HepG2 (cell line): ENCODE results near the gene ADAMTS14. TPM values are rescaled to one million over a fixed set of nuclear protein-coding genes. Genes with fewer than 3 reads are reported as not detected.

Source experiments
- ATAC-seq: fragments of 200-7000 bp; cut with Tn5 transposase; 3 replicates; pipeline ENCODE4 v1.9.1; 2020; ENCODE audit warnings: mild to moderate bottlenecking, moderate library complexity
- BruUV-seq: library from RNA; stranded (reverse); fragments of 400-500 nt; replicated peaks from 2 replicates; lab custom pipeline; 2021; lab: Mats Ljungman, UMichigan
- CTCF ChIA-PET: fragments of 300-600 bp; formaldehyde crosslinking; extraction: SDS; loops from one replicate; lab custom pipeline; 2021; ENCODE audit warnings: low total read pairs, inconsistent platforms, low intra/inter-chr PET ratio; lab: Yijun Ruan, JAX
- POLR2A ChIA-PET: fragments of 350-600 bp; sonication (Branson Sonifier 250); formaldehyde crosslinking; loops from one replicate; lab custom pipeline; 2020; ENCODE audit warnings: antibody characterized with exemption, inconsistent platforms; lab: Yijun Ruan, JAX
- DNase-seq: peaks from one replicate; pipeline ENCODE4 v3.0.0-alpha.2; 2015; ENCODE audit warnings: low spot score
- FAIRE-seq: peaks from 3 replicates; lab custom pipeline; 2011; peaks lifted over from hg19 to GRCh38; lab: Jason Lieb, UNC
- H2AFZ ChIP-seq: one replicate; pipeline ENCODE4 v1.6.1; 2011; ENCODE audit warnings: low read length, inconsistent platforms
- H3K27ac ChIP-seq: fragments of 300-600 bp; 3 replicates; pipeline ENCODE4 v1.8.0; 2011; ENCODE audit warnings: mixed run types, mild to moderate bottlenecking, mixed read lengths, low read length, inconsistent platforms; ENCODE audit not compliant: insufficient read depth; ENCODE audit errors: extremely low read length
- H3K27me3 ChIP-seq, 2 experiments: fragments of 200-600 bp in 1 of 2; 2 replicates in 1 of 2; 3 replicates in 1 of 2; pipeline versions ENCODE4 v1.6.0 to v1.8.0; 2011; ENCODE audit warnings: low read length in 2 of 2, mild to moderate bottlenecking in 2 of 2, moderate library complexity in 2 of 2, inconsistent platforms in 1 of 2; ENCODE audit not compliant: insufficient read depth in 2 of 2, control insufficient read depth in 1 of 2
- H3K36me3 ChIP-seq, 2 experiments: fragments of 200-600 bp in 1 of 2; replicated peaks in 1 of 2; 2 replicates in 1 of 2; 3 replicates in 1 of 2; pipeline versions ENCODE4 v1.5.1 to v1.8.0; 2011; ENCODE audit warnings: low read length in 2 of 2, inconsistent platforms in 1 of 2; ENCODE audit not compliant: insufficient read depth in 2 of 2, control insufficient read depth in 1 of 2
- H3K4me1 ChIP-seq: 2 replicates; pipeline ENCODE4 v1.5.1; 2012; ENCODE audit warnings: low read length, inconsistent platforms; ENCODE audit not compliant: insufficient read depth
- H3K4me2 ChIP-seq: 2 replicates; pipeline ENCODE4 v1.6.0; 2011; ENCODE audit warnings: low read depth, low read length, inconsistent platforms
- H3K4me3 ChIP-seq, 3 experiments: fragments of 200-600 bp in 1 of 3; sonication (generic), shearing (Covaris generic) in 1 of 3; replicated peaks in 1 of 3; 2 replicates each; pipeline ENCODE4 v1.5.1; 2011 to 2016; ENCODE audit warnings: low read length in 3 of 3, inconsistent platforms in 2 of 3, low read depth in 2 of 3, mild to moderate bottlenecking in 2 of 3, control low read depth in 1 of 3, mixed read lengths in 1 of 3; ENCODE audit not compliant: insufficient read depth in 1 of 3
- H3K79me2 ChIP-seq: one replicate; pipeline ENCODE4 v1.6.1; 2011; ENCODE audit warnings: low read length, inconsistent platforms; ENCODE audit not compliant: insufficient read depth
- H3K9ac ChIP-seq: 2 replicates; pipeline ENCODE4 v1.6.0; 2011; ENCODE audit warnings: mild to moderate bottlenecking, low read depth, low read length, inconsistent platforms; ENCODE audit not compliant: insufficient read depth
- H3K9me3 ChIP-seq: 2 replicates; pipeline ENCODE4 v1.5.1; 2012; ENCODE audit warnings: mild to moderate bottlenecking, low read length
- H4K20me1 ChIP-seq: 2 replicates; pipeline ENCODE4 v1.6.0; 2011; ENCODE audit warnings: inconsistent platforms, mild to moderate bottlenecking, low read length, moderate library complexity; ENCODE audit not compliant: insufficient read depth
- CSRNP2 ChIP-seq: sonication (generic); formaldehyde crosslinking; conservative IDR thresholded peaks from 2 replicates; pipeline ENCODE4 v1.8.0; 2022; ENCODE audit warnings: low read depth, missing genetic modification reagents
- HDAC1 ChIP-seq: sonication (generic); formaldehyde crosslinking; IDR thresholded peaks from 2 replicates; pipeline ENCODE4 v1.5.1; 2020; ENCODE audit warnings: mild to moderate bottlenecking, missing genetic modification reagents
- HIVEP1 ChIP-seq: sonication (generic); formaldehyde crosslinking; IDR thresholded peaks from 2 replicates; pipeline ENCODE4 v1.4.0; 2020; ENCODE audit warnings: mild to moderate bottlenecking, missing genetic modification reagents
- SMYD3 ChIP-seq: sonication (generic); formaldehyde crosslinking; IDR thresholded peaks from 2 replicates; pipeline ENCODE4 v1.8.1; 2023; ENCODE audit warnings: mild to moderate bottlenecking, missing genetic modification reagents
- ZFYVE20 ChIP-seq: sonication (generic); formaldehyde crosslinking; IDR thresholded peaks from 2 replicates; pipeline ENCODE4 v1.8.0; 2023; ENCODE audit warnings: low read depth, mild to moderate bottlenecking, moderate library complexity, missing genetic modification reagents, borderline replicate concordance
- ZNF10 ChIP-seq: sonication (generic); formaldehyde crosslinking; IDR thresholded peaks from 2 replicates; pipeline ENCODE4 v1.4.0; 2020; ENCODE audit warnings: mild to moderate bottlenecking, low read depth, missing genetic modification reagents, borderline replicate concordance
- ZNF180 ChIP-seq: sonication (generic); formaldehyde crosslinking; IDR thresholded peaks from 2 replicates; pipeline ENCODE4 v1.4.0; 2020; ENCODE audit warnings: low read depth, missing genetic modification reagents, borderline replicate concordance
- ZSCAN12 ChIP-seq: sonication (generic); formaldehyde crosslinking; IDR thresholded peaks from 2 replicates; pipeline ENCODE4 v1.9.0; 2021; ENCODE audit warnings: mild to moderate bottlenecking, missing genetic modification reagents
- WGBS: methylation state at CpG from one replicate; pipeline ENCODE4 v1.1.6; 2017; ENCODE audit warnings: low lambda C conversion rate; 5-methylcytosine and 5-hydroxymethylcytosine counted together
- in situ Hi-C: cut with HindIII; loops from 2 replicates; pipeline ENCODE4 v1.10.0; 2017; ENCODE audit warnings: low pct_unique_long_range_greater_than_20kb; ENCODE audit not compliant: extremely low pct_ligation_motif_present
- intact Hi-C: fragments of 100-400 bp; cut with micrococcal nuclease; formaldehyde crosslinking; loops from one replicate; pipeline ENCODE4 v1.10.0; 2022; ENCODE audit not compliant: unreplicated experiment
- polyA plus RNA-seq, 8 experiments: library from polyadenylated mRNA; depleted of rRNA in 3 of 8; stranded (reverse) in 7 of 8; unstranded in 1 of 8; fragments of >200 nt; fragmentation: Illumina TruSeq in 4 of 8; extraction: Trizol in 4 of 8; gene quantifications; 2 replicates each; pipeline versions ENCODE4 v1.2.1 to v1.2.3, GENCODE V29; 2011 to 2016; ENCODE audit warnings: low read depth in 4 of 8, missing spikeins in 1 of 8, mixed read lengths in 1 of 8; ENCODE audit not compliant: insufficient read depth in 1 of 8
- total RNA-seq, 5 experiments: library from RNA; depleted of rRNA; stranded (reverse); fragments of >200 nt; fragmentation: Illumina TruSeq; extraction: Trizol; gene quantifications; 2 replicates each; pipeline ENCODE4 v1.2.3, GENCODE V29; 2016; ENCODE audit warnings: low read depth in 1 of 5
- TF ChIP-seq, protein P1 (sequence below): IDR thresholded peaks from 2 replicates; pipeline ENCODE4 v1.6.1; 2012; ENCODE audit warnings: low read depth, low read length, improper control_type of control experiment
- TF ChIP-seq, protein P2 (sequence below): IDR thresholded peaks from 2 replicates; pipeline ENCODE4 v1.6.1; 2016; ENCODE audit warnings: mild to moderate bottlenecking, missing biosample characterization, missing genetic modification reagents

The ADAMTS14 gene
- total and polyA plus RNA-seq, 2 of the 13 experiments (the other 11 are each of a cell fraction or from before 2014, with no cell fraction given): 0.04 to 0.07 TPM

- TF ChIP-seq ZNF10 (CRISPR knock-in tag): no peak
- TF ChIP-seq ZFYVE20 (CRISPR knock-in tag): no peak
- TF ChIP-seq, protein P1, sequence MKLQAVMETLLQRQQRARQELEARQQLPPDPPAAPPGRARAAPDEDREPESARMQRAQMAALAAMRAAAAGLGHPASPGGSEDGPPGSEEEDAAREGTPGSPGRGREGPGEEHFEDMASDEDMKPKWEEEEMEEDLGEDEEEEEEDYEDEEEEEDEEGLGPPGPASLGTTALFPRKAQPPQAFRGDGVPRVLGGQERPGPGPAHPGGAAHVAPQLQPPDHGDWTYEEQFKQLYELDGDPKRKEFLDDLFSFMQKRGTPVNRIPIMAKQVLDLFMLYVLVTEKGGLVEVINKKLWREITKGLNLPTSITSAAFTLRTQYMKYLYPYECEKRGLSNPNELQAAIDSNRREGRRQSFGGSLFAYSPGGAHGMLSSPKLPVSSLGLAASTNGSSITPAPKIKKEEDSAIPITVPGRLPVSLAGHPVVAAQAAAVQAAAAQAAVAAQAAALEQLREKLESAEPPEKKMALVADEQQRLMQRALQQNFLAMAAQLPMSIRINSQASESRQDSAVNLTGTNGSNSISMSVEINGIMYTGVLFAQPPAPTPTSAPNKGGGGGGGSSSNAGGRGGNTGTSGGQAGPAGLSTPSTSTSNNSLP: no peak
- TF ChIP-seq, protein P2, sequence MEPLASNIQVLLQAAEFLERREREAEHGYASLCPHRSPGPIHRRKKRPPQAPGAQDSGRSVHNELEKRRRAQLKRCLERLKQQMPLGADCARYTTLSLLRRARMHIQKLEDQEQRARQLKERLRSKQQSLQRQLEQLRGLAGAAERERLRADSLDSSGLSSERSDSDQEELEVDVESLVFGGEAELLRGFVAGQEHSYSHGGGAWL: no peak
- TF ChIP-seq SMYD3 (CRISPR knock-in tag): no peak
- no peak for TF ChIP-seq HIVEP1
- TF ChIP-seq ZNF180 (CRISPR knock-in tag): no peak
- TF ChIP-seq HDAC1 (CRISPR knock-in tag): no peak
Measured at GRCh38 chr10:70689661-70690060, 17.4 kb downstream of the ADAMTS14 start (continued).

DNA sequence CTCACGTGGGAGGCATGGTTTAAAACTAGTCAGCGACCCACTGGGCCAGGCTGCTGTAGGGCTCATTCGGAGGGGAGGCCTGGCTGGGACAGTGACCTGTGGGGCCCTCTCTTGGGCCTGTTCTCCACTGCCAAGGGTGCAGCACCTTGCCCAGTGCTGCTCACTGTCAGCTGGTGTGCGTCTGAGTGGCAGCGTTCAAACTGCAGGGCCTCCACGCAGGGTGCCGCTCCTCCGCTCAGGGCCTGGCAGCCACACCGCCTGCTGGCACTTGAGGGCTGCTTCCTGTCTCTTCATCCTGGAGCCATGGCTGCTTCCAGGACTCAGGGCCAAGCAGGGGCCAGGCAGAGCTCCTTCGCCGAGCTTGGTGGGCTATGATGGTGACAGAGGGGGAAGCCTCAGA, 18.3 kb downstream of the ADAMTS14 start:
- BruUV-seq: no TSS peak
- Histone ChIP-seq H3K79me2 (no peaks in the 10 kb centered on the region), H3K9ac (no peak overlapping the region), H3K4me3 (no peak overlapping the region), H3K27me3 (no peaks in the 10 kb centered on the region), H4K20me1 (no peaks in the 10 kb centered on the region), H3K4me2 (no peak overlapping the region), H2AFZ (no peak overlapping the region), H3K36me3 (no peaks in the 10 kb centered on the region), H3K9me3 (no peaks in the 10 kb centered on the region), H3K27ac (no peak overlapping the region), H3K4me1 (peaks cover 5% of the 10 kb centered on the region)
- in situ Hi-C loops (no loop called here), intact Hi-C loops (no loop called here)
- FAIRE-seq: no peak
- no CpG with 5 or more reads among the region's 11 CpGs for WGBS
- ATAC-seq: no peak
- ChIA-PET CTCF (no interaction called here), POLR2A (no interaction called here)
- no peak for DNase-seq
- TF ChIP-seq ZSCAN12 (no peak), CSRNP2 (no peak)
